Measurements from ENCODE around the gene TFE3.
A peak's percentile ranks its signal among the peaks of the same experiment; 100 is the strongest.
"Not testable (repeated sequence)": the region's sequence is repeated elsewhere in the genome, so short reads cannot be mapped to it uniquely, and the experiment has no call there.

Gene TFE3

GRCh38 chrX:49002091-49002935 is 40.8 kb downstream of the TFE3 start, which contains the start of gene GRIPAP1:
Gene GRIPAP1, minus strand, starts transcription at chrX:49002264. Its CDS starts 35 bp downstream, at chrX:49002229.
- DNase-seq (ENCODE audit: low read depth in 2 of 3, low spot score in 1 of 3): peak; percentile 60 to 68 (median 61)

- DNase-seq (ENCODE audit: low read depth in 2 of 3, low spot score in 1 of 3): peak; percentile 20 to 36 (median 24)
These were observed 41.6 kb downstream of the TFE3 start for GRCh38 chrX:49001521-49002090.

GRCh38 chrX:49000636-49001035 is 42.5 kb downstream of the TFE3 start:
- DNase-seq (ENCODE audit: low read depth in 2 of 3, low spot score in 1 of 3): no peak

- no peak for DNase-seq (ENCODE audit: low read depth in 2 of 3, low spot score in 1 of 3)
These were observed 44.1 kb downstream of the TFE3 start for GRCh38 chrX:48999030-48999429.

GRCh38 chrX:48998391-48998790 is 44.8 kb downstream of the TFE3 start:
- no peak for DNase-seq (ENCODE audit: low read depth in 2 of 3, low spot score in 1 of 3)

- DNase-seq (ENCODE audit: low read depth in 2 of 3, low spot score in 1 of 3): no peak
These were observed 45.3 kb downstream of the TFE3 start for GRCh38 chrX:48997865-48998264.

- no peak for DNase-seq (ENCODE audit: low read depth in 2 of 3, low spot score in 1 of 3)
These were observed 45.7 kb downstream of the TFE3 start for GRCh38 chrX:48997455-48997854.

- no peak for DNase-seq (ENCODE audit: low read depth in 2 of 3, low spot score in 1 of 3)
These were observed 46.2 kb downstream of the TFE3 start for GRCh38 chrX:48996969-48997368.

- DNase-seq (ENCODE audit: low read depth in 2 of 3, low spot score in 1 of 3): no peak
These were observed 50.8 kb downstream of the TFE3 start for GRCh38 chrX:48992341-48992740.

- DNase-seq (ENCODE audit: low read depth in 2 of 3, low spot score in 1 of 3): no peak
These were observed 53.7 kb downstream of the TFE3 start for GRCh38 chrX:48989483-48989882.

GRCh38 chrX:48983896-48984295 is 59.3 kb downstream of the TFE3 start:
- DNase-seq (ENCODE audit: low read depth in 2 of 3, low spot score in 1 of 3): no peak

- no peak for DNase-seq (ENCODE audit: low read depth in 2 of 3, low spot score in 1 of 3)
These were observed 60.1 kb downstream of the TFE3 start for GRCh38 chrX:48983081-48983480.

- DNase-seq (ENCODE audit: low read depth in 2 of 3, low spot score in 1 of 3): no peak
These were observed 62.0 kb downstream of the TFE3 start for GRCh38 chrX:48981178-48981577.

GRCh38 chrX:48980341-48980740 is 62.8 kb downstream of the TFE3 start:
- DNase-seq (ENCODE audit: low read depth in 2 of 3, low spot score in 1 of 3): not testable (repeated sequence)
